IPS-NIHi7 (cell line): Measurements from ENCODE around the gene SYTL3.

ENCODE experiments used
- DNase-seq: peaks from one replicate; pipeline ENCODE4 v3.0.0; 2012; ENCODE audit warnings: mixed read lengths; ENCODE audit errors: extremely low spot score

SYTL3 gene

GRCh38 chr6:158758941-158759479 is 109.2 kb downstream of the SYTL3 start:
- no peak for DNase-seq

- DNase-seq = no peak
Measured at GRCh38 chr6:158759966-158760617, 110.2 kb downstream of the SYTL3 start.

- DNase-seq = no peak
Measured at GRCh38 chr6:158760618-158761250, 110.9 kb downstream of the SYTL3 start.

- no peak for DNase-seq
Measured at GRCh38 chr6:158761746-158762145, 111.9 kb downstream of the SYTL3 start.

GRCh38 chr6:158762787-158763433 is 113.1 kb downstream of the SYTL3 start:
- no peak for DNase-seq

GRCh38 chr6:158763434-158764182 is 113.8 kb downstream of the SYTL3 start:
- no peak for DNase-seq

- no peak for DNase-seq
Measured at GRCh38 chr6:158764183-158764849, 114.5 kb downstream of the SYTL3 start.

- no peak for DNase-seq
Measured at GRCh38 chr6:158764926-158765325, 115.1 kb downstream of the SYTL3 start.

GRCh38 chr6:158765499-158766068 is 115.7 kb downstream of the SYTL3 start:
- no peak for DNase-seq

GRCh38 chr6:158766621-158767455 is 117.0 kb downstream of the SYTL3 start:
- DNase-seq = no peak

- DNase-seq = no peak
Measured at GRCh38 chr6:158767709-158768108, 117.9 kb downstream of the SYTL3 start.

- DNase-seq = no peak
Measured at GRCh38 chr6:158768436-158768835, 118.6 kb downstream of the SYTL3 start.

GRCh38 chr6:158769234-158769770 is 119.4 kb downstream of the SYTL3 start:
- no peak for DNase-seq

- no peak for DNase-seq
Measured at GRCh38 chr6:158769771-158770432, 120.0 kb downstream of the SYTL3 start.

GRCh38 chr6:158770533-158771330 is 120.9 kb downstream of the SYTL3 start:
- DNase-seq = no peak

- no peak for DNase-seq
Measured at GRCh38 chr6:158771399-158772152, 121.7 kb downstream of the SYTL3 start.

- DNase-seq = no peak
Measured at GRCh38 chr6:158772172-158772571, 122.3 kb downstream of the SYTL3 start.

- DNase-seq = no peak
Measured at GRCh38 chr6:158772851-158773371, 123.1 kb downstream of the SYTL3 start.
